ENCODE data around the gene ATP6V0A4. TPM values are rescaled to one million over a fixed set of nuclear protein-coding genes. Genes with fewer than 3 reads are reported as not detected.

The ATP6V0A4 gene
- polyA plus RNA-seq, 1 of the 3 experiments (the other 2 are of a cell fraction): not detected

- no peak within 1 kb of the TSS for H3K27ac ChIP-seq (ENCODE audit: low read depth in 2 of 2, low read length in 1 of 2)
- WGBS (ENCODE audit: low lambda C conversion rate): 18% methylated on average over 7 of the region's 7 CpGs
- H3K4me1 ChIP-seq (ENCODE audit: control insufficient read depth in 1 of 2, insufficient read depth in 2 of 2, low read depth in 1 of 2, low read length in 1 of 2): no peaks in the 10 kb centered on the region
- H3K9me2 ChIP-seq: no peaks in the 10 kb centered on the region
- DNase-seq: no peak
- H2AFZ ChIP-seq (ENCODE audit: low read depth): no peak within 1 kb of the TSS
- ChIA-PET CTCF (interaction anchor here (1.1 kb wide), 1 partner anchor 34 kb away, joined by 3 read pairs; no protein-coding TSS in a partner anchor), POLR2A (no interaction called here)
- no peaks in the 10 kb centered on the region for H3K36me3 ChIP-seq (replicated peaks in 1 of 2; ENCODE audit: control insufficient read depth in 1 of 2, insufficient read depth in 2 of 2, low read length in 1 of 2)
- no peaks in the 10 kb centered on the region for H3K9me3 ChIP-seq
- H3K4me2 ChIP-seq: no peak within 1 kb of the TSS
- no peak within 1 kb of the TSS for H3K4me3 ChIP-seq (ENCODE audit: low read depth in 2 of 2, low read length in 1 of 2)
- no peak within 1 kb of the TSS for H3K9ac ChIP-seq
- H3K79me2 ChIP-seq (ENCODE audit: insufficient read depth): no peaks in the 10 kb centered on the region
- H3K27me3 ChIP-seq (ENCODE audit: insufficient read depth): no peaks in the 10 kb centered on the region
- no peaks in the 10 kb centered on the region for H4K20me1 ChIP-seq (ENCODE audit: insufficient read depth)
- H3F3A ChIP-seq (replicated peaks; ENCODE audit: insufficient read depth): no peaks in the 10 kb centered on the region
- TF ChIP-seq ZBTB33 (IDR thresholded peaks at IDR 0.05; ENCODE audit: borderline replicate concordance, low read depth): no peak
- no peak for TF ChIP-seq RAD21 (IDR thresholded peaks at IDR 0.05; ENCODE audit: low read length)
Observed at GRCh38 chr7:138700857-138701536, 97.0 kb downstream of the ATP6V0A4 start, which contains the start of gene SVOPL. SVOPL (minus strand) TSS chr7:138701362; CDS start chr7:138679045, 22,317 bp downstream.

- Histone ChIP-seq H3K79me2 (ENCODE audit: insufficient read depth) (no peaks in the 10 kb centered on the region), H3K27me3 (ENCODE audit: insufficient read depth) (no peaks in the 10 kb centered on the region), H3K9ac (no peak overlapping the region), H3K27ac (ENCODE audit: low read depth in 2 of 2, low read length in 1 of 2) (no peak overlapping the region), H3K9me2 (no peaks in the 10 kb centered on the region), H2AFZ (ENCODE audit: low read depth) (no peak overlapping the region), H3F3A (replicated peaks; ENCODE audit: insufficient read depth) (no peaks in the 10 kb centered on the region), H3K4me1 (ENCODE audit: control insufficient read depth in 1 of 2, insufficient read depth in 2 of 2, low read depth in 1 of 2, low read length in 1 of 2) (no peaks in the 10 kb centered on the region), H3K4me2 (no peak overlapping the region), H4K20me1 (ENCODE audit: insufficient read depth) (no peaks in the 10 kb centered on the region), H3K9me3 (no peaks in the 10 kb centered on the region), H3K36me3 (replicated peaks in 1 of 2; ENCODE audit: control insufficient read depth in 1 of 2, insufficient read depth in 2 of 2, low read length in 1 of 2) (no peaks in the 10 kb centered on the region), H3K4me3 (ENCODE audit: low read depth in 2 of 2, low read length in 1 of 2) (no peak overlapping the region)
- DNase-seq: no peak
- TF ChIP-seq SMC3 (IDR thresholded peaks at IDR 0.05; ENCODE audit: low read depth, low read length) (no peak), EZH2phosphoT487 (IDR thresholded peaks at IDR 0.05; ENCODE audit: borderline replicate concordance, low read depth) (no peak), RXRA (IDR thresholded peaks at IDR 0.05; ENCODE audit: borderline replicate concordance, low read depth) (no peak), RFX5 (IDR thresholded peaks at IDR 0.05; ENCODE audit: low read length) (no peak), TCF12 (IDR thresholded peaks at IDR 0.05) (no peak), SIN3A (IDR thresholded peaks at IDR 0.05; ENCODE audit: borderline replicate concordance, low read depth, low read length) (no peak), NFIC (IDR thresholded peaks at IDR 0.05; ENCODE audit: borderline replicate concordance) (no peak), GATA2 (CRISPR knock-in tag; IDR thresholded peaks at IDR 0.05) (no peak), PBX3 (IDR thresholded peaks at IDR 0.05) (no peak), FOSL2 (IDR thresholded peaks at IDR 0.05; ENCODE audit: borderline replicate concordance, low read depth) (no peak)
- 42% methylated on average over 9 of the region's 9 CpGs for WGBS (ENCODE audit: low lambda C conversion rate)
- CTCF ChIA-PET: no interaction called here
- POLR2A ChIA-PET: no interaction called here
Observed at GRCh38 chr7:138699661-138700060, 98.3 kb downstream of the ATP6V0A4 start.
